ENCODE data around the gene C5.
"Not testable (repeated sequence)": the region's sequence is repeated elsewhere in the genome, so short reads cannot be mapped to it uniquely, and the experiment has no call there.

Gene C5

GRCh38 chr9:121034529-121034928 lies 15.5 kb downstream of the C5 start:
- Mint-ChIP-seq H3K36me3 (ENCODE audit: insufficient read depth) (peaks cover 3% of the 10 kb centered on the region), H3K27ac (ENCODE audit: low read depth) (no peak overlapping the region), H3K27me3 (no peaks in the 10 kb centered on the region), H3K9me3 (no peaks in the 10 kb centered on the region), H3K4me3 (no peak overlapping the region), H3K4me1 (no peaks in the 10 kb centered on the region)
- no peak for ATAC-seq (replicated peaks; ENCODE audit: extremely low read depth, poor library complexity, severe bottlenecking)
- DNase-seq (ENCODE audit: low spot score in 2 of 2), result no peak

DNA sequence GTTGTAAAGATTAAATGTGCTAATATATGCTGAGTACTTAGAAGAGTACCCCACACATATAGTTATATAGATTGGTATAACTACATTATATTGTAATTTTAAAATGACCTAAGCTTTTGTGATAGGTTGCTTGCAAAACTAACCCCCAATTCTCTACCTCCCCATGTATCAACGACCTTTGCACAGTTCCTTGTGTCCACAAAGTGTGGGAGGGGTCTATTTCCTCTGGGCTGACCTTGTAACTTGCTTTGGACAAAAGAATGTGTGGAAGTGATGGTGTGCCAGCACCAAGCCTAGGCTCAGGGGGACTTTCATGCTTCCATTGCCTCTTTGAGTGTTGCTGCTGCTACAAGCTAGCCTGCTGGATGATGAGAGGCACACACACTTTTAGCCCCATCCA lies 20.6 kb downstream of the C5 start:
- Mint-ChIP-seq H3K27me3 (no peaks in the 10 kb centered on the region), H3K36me3 (ENCODE audit: insufficient read depth) (no peaks in the 10 kb centered on the region), H3K27ac (ENCODE audit: low read depth) (no peak overlapping the region), H3K4me1 (no peaks in the 10 kb centered on the region), H3K9me3 (no peaks in the 10 kb centered on the region), H3K4me3 (no peak overlapping the region)
- DNase-seq (ENCODE audit: low spot score in 2 of 2) (no peak), ATAC-seq (replicated peaks; ENCODE audit: extremely low read depth, poor library complexity, severe bottlenecking) (no peak)

DNA sequence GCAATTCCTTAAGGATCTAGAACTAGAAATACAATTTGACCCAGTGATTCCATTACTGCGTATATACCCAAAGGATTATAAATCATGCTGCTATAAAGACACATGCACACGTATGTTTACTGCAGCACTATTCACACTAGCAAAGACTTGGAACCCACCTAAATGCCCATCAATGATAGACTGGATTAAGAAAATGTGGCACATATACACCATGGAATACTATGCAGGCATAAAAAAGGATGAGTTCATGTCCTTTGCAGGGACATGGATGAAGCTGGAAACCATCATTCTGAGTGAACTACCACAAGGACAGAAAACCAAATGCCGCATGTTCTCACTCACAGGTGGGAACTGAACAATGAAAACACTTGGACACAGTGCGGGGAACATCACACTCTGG lies 21.8 kb downstream of the C5 start:
- not testable (repeated sequence) for H3K4me1 Mint-ChIP-seq; H3K27ac Mint-ChIP-seq (ENCODE audit: low read depth); H3K36me3 Mint-ChIP-seq (ENCODE audit: insufficient read depth); H3K4me3 Mint-ChIP-seq; ATAC-seq (replicated peaks; ENCODE audit: extremely low read depth, poor library complexity, severe bottlenecking); DNase-seq (ENCODE audit: low spot score in 2 of 2); H3K27me3 Mint-ChIP-seq; H3K9me3 Mint-ChIP-seq

- no peak overlapping the region for H3K4me3 Mint-ChIP-seq
- no peaks in the 10 kb centered on the region for H3K4me1 Mint-ChIP-seq
- H3K27ac Mint-ChIP-seq (ENCODE audit: low read depth), result no peak overlapping the region
- ATAC-seq (replicated peaks; ENCODE audit: extremely low read depth, poor library complexity, severe bottlenecking) (no peak), DNase-seq (ENCODE audit: low spot score in 2 of 2) (no peak)
- H3K9me3 Mint-ChIP-seq, result no peaks in the 10 kb centered on the region
- no peaks in the 10 kb centered on the region for H3K27me3 Mint-ChIP-seq
- H3K36me3 Mint-ChIP-seq (ENCODE audit: insufficient read depth), result no peaks in the 10 kb centered on the region
Measured at GRCh38 chr9:121026768-121027167, 23.3 kb downstream of the C5 start.

DNA sequence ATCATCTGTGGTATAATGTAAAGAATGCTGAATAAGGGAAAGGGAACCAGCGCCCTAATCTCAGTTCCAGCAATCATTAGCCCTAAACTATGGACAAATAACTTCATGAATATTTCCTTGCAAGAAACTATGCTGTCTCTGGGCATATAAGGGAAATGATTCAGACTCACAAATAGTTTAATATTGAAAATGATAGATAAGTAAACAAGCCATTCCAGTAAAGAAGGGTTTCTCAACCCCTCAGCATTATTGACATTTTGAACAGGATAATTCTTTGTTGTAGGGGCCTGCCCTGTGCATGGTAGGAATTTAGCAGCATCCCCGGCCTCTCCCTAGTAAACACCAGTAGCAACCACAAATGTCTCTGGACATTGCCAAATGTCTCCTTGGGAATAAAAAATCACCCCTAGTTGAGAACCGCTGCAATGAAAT lies 23.8 kb downstream of the C5 start:
- Mint-ChIP-seq H3K36me3 (ENCODE audit: insufficient read depth) (no peaks in the 10 kb centered on the region), H3K4me3 (no peak overlapping the region), H3K4me1 (no peaks in the 10 kb centered on the region), H3K27ac (ENCODE audit: low read depth) (no peak overlapping the region), H3K9me3 (no peaks in the 10 kb centered on the region), H3K27me3 (no peaks in the 10 kb centered on the region)
- ATAC-seq (replicated peaks; ENCODE audit: extremely low read depth, poor library complexity, severe bottlenecking) (no peak), DNase-seq (ENCODE audit: low spot score in 2 of 2) (no peak)

GRCh38 chr9:121024237-121024636 lies 25.8 kb downstream of the C5 start:
- H3K4me3 Mint-ChIP-seq, result no peak overlapping the region
- DNase-seq (ENCODE audit: low spot score in 2 of 2), result no peak

DNA sequence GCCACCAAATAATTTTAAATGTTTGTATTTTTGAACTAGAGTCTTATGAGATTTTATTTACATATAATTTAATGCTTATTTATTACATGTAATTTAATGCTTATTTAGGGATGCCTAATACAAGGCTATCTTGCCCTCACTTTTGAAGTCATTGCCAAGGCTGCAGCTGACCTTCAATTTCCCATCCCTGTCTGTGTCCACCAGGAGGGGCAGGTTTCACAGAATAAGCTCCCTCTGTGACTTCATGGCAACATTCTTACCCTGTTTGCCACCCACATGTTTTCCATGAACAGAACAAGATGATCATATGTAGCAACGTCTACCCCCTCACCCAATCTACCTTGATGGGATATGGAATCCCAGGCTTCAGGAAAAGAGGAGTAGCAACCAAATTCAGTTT lies 27.0 kb downstream of the C5 start:
- ATAC-seq (replicated peaks; ENCODE audit: extremely low read depth, poor library complexity, severe bottlenecking) (no peak), DNase-seq (ENCODE audit: low spot score in 2 of 2) (no peak)
- Mint-ChIP-seq H3K4me1 (no peaks in the 10 kb centered on the region), H3K36me3 (ENCODE audit: insufficient read depth) (peaks cover 2% of the 10 kb centered on the region), H3K9me3 (no peaks in the 10 kb centered on the region), H3K27ac (ENCODE audit: low read depth) (no peak overlapping the region), H3K4me3 (no peak overlapping the region), H3K27me3 (no peaks in the 10 kb centered on the region)

More at GRCh38 chr9:121024237-121024636, 25.8 kb downstream of the C5 start:
- H3K27ac Mint-ChIP-seq (ENCODE audit: low read depth), result no peak overlapping the region
- no peak for ATAC-seq (replicated peaks; ENCODE audit: extremely low read depth, poor library complexity, severe bottlenecking)
- H3K9me3 Mint-ChIP-seq, result no peaks in the 10 kb centered on the region
- no peaks in the 10 kb centered on the region for H3K36me3 Mint-ChIP-seq (ENCODE audit: insufficient read depth)
- no peaks in the 10 kb centered on the region for H3K4me1 Mint-ChIP-seq
- H3K27me3 Mint-ChIP-seq, result no peaks in the 10 kb centered on the region

DNA sequence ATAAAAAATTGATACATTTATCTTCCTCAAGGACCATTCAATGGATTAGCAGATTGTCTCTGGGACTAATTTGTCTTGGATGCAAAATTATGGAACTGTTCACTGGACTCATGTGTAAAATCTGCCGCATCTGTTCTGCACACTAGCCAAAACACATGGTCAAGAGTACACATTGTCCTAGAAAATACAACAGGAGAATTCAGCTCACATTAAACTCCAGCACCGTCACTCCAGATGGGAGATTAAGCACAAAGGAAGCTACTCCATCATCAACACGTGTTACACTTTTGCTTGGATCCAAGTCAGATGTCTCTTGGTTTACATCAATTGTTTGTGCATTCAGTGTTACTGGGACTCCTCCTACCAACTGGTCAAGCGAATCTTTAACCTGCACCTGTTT lies 28.8 kb downstream of the C5 start:
- DNase-seq (ENCODE audit: low spot score in 2 of 2) (no peak), ATAC-seq (replicated peaks; ENCODE audit: extremely low read depth, poor library complexity, severe bottlenecking) (no peak)
- Mint-ChIP-seq H3K36me3 (ENCODE audit: insufficient read depth) (peaks cover 2% of the 10 kb centered on the region), H3K27me3 (no peaks in the 10 kb centered on the region), H3K9me3 (no peaks in the 10 kb centered on the region), H3K4me3 (no peak overlapping the region), H3K27ac (ENCODE audit: low read depth) (no peak overlapping the region), H3K4me1 (no peaks in the 10 kb centered on the region)

DNA sequence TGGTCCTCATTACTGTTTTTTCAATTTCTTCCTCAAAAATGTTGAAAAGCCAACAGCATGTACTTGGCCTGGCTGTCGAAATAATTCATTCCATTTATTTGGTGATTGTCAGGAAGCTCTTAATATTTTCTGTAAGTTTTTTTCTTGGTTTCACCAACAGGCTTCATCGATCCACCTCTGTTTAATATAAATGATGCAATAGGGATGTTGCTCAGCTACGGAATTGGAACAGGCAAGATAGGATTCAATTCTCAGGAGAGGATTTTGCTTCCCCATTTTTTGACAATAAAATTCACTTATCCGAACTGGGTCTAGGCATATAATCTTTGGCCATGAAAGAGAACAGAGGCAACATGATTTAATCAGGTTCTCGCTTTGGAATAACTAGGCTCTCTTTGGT lies 30.8 kb downstream of the C5 start:
- H3K9me3 Mint-ChIP-seq, result no peaks in the 10 kb centered on the region
- H3K4me3 Mint-ChIP-seq, result no peak overlapping the region
- ATAC-seq (replicated peaks; ENCODE audit: extremely low read depth, poor library complexity, severe bottlenecking) (no peak), DNase-seq (ENCODE audit: low spot score in 2 of 2) (no peak)
- H3K27ac Mint-ChIP-seq (ENCODE audit: low read depth), result no peak overlapping the region
- H3K27me3 Mint-ChIP-seq, result no peaks in the 10 kb centered on the region
- H3K4me1 Mint-ChIP-seq, result no peaks in the 10 kb centered on the region
- H3K36me3 Mint-ChIP-seq (ENCODE audit: insufficient read depth), result peaks cover 2% of the 10 kb centered on the region

GRCh38 chr9:121013911-121014310 lies 36.2 kb downstream of the C5 start:
- no peak for ATAC-seq (replicated peaks; ENCODE audit: extremely low read depth, poor library complexity, severe bottlenecking)
- no peak for DNase-seq (ENCODE audit: low spot score in 2 of 2)
- Mint-ChIP-seq H3K27ac (ENCODE audit: low read depth) (no peak overlapping the region), H3K4me1 (no peaks in the 10 kb centered on the region), H3K36me3 (ENCODE audit: insufficient read depth) (peaks cover 3% of the 10 kb centered on the region), H3K4me3 (no peak overlapping the region), H3K9me3 (no peaks in the 10 kb centered on the region), H3K27me3 (no peaks in the 10 kb centered on the region)

GRCh38 chr9:121009650-121010049 lies 40.4 kb downstream of the C5 start:
- Mint-ChIP-seq H3K27me3 (no peaks in the 10 kb centered on the region), H3K4me1 (no peaks in the 10 kb centered on the region), H3K27ac (ENCODE audit: low read depth) (no peak overlapping the region), H3K36me3 (ENCODE audit: insufficient read depth) (peaks cover 2% of the 10 kb centered on the region), H3K9me3 (no peaks in the 10 kb centered on the region), H3K4me3 (no peak overlapping the region)
- ATAC-seq (replicated peaks; ENCODE audit: extremely low read depth, poor library complexity, severe bottlenecking) (no peak), DNase-seq (ENCODE audit: low spot score in 2 of 2) (no peak)

DNA sequence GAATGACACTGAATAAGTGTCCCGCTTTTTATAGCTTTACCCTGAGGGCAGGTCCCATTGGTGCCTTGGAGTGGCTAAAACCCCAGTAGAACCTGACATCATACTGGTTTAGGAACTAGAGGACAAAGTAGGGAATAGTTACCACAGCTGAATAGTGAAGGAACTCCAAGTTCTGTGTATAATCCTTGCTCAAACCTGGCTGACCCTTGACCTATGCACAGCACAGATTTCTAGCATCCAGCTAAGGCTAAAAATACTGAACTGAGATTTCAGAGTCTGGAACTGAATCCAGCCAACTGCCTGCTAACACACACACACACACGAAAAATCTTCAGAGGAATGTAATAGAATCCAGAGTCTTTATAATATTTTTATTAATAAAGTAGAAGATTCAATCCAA lies 50.8 kb downstream of the C5 start:
- ATAC-seq (replicated peaks; ENCODE audit: extremely low read depth, poor library complexity, severe bottlenecking) (no peak), DNase-seq (ENCODE audit: low spot score in 2 of 2) (no peak)
- no peaks in the 10 kb centered on the region for H3K9me3 Mint-ChIP-seq
- H3K27ac Mint-ChIP-seq (ENCODE audit: low read depth), result no peak overlapping the region
- H3K36me3 Mint-ChIP-seq (ENCODE audit: insufficient read depth), result no peaks in the 10 kb centered on the region
- no peak overlapping the region for H3K4me3 Mint-ChIP-seq
- no peaks in the 10 kb centered on the region for H3K4me1 Mint-ChIP-seq
- no peaks in the 10 kb centered on the region for H3K27me3 Mint-ChIP-seq

DNA sequence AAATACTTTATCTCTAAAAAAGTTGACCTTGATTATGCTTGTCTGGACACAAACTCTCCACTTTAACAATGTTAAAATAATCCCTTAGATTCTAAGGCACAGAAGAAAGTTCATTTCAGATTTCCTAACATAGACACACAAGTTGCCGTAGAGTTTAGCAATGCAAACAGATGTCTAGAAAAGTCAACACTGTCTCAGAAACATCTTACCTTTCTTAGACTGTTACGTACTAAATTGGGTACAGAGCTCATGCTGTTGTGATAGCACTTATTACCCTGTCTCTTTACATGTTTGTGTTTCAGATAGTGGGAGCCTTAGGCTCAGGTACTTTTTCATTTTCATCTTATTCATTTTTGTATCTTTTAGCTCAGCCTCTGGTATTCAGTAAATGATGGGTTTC lies 52.0 kb downstream of the C5 start:
- H3K9me3 Mint-ChIP-seq, result no peaks in the 10 kb centered on the region
- H3K27ac Mint-ChIP-seq (ENCODE audit: low read depth), result no peak overlapping the region
- no peak overlapping the region for H3K4me3 Mint-ChIP-seq
- H3K27me3 Mint-ChIP-seq, result no peaks in the 10 kb centered on the region
- ATAC-seq (replicated peaks; ENCODE audit: extremely low read depth, poor library complexity, severe bottlenecking) (no peak), DNase-seq (ENCODE audit: low spot score in 2 of 2) (no peak)
- no peaks in the 10 kb centered on the region for H3K36me3 Mint-ChIP-seq (ENCODE audit: insufficient read depth)
- no peaks in the 10 kb centered on the region for H3K4me1 Mint-ChIP-seq

DNA sequence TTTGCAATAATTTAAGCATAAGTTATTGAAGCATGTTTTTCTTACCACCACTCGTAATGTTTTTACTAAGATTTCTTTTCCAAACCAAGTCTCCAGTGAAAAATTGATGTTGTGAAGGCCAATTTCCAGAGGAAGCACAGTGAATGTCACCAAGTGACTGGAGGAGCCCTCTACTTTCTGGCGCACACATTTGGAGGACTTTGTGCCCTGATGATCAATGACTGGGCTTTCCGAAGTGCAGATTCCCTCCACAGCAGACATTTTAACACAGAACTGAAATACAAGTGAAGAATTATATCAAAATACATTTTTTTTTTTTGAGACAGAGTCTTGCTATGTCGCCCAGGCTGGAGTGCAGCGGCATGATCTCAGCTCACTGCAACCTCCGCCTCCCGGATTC lies 52.6 kb downstream of the C5 start:
- Mint-ChIP-seq H3K4me1 (no peaks in the 10 kb centered on the region), H3K4me3 (no peak overlapping the region), H3K36me3 (ENCODE audit: insufficient read depth) (no peaks in the 10 kb centered on the region), H3K9me3 (no peaks in the 10 kb centered on the region), H3K27ac (ENCODE audit: low read depth) (no peak overlapping the region), H3K27me3 (no peaks in the 10 kb centered on the region)
- ATAC-seq (replicated peaks; ENCODE audit: extremely low read depth, poor library complexity, severe bottlenecking) (no peak), DNase-seq (ENCODE audit: low spot score in 2 of 2) (no peak)

All from central memory CD8-positive, alpha-beta T cell (primary cell).